ENCODE measurements around the gene PMM2. TPM values are rescaled to one million over a fixed set of nuclear protein-coding genes. Genes with fewer than 3 reads are reported as not detected.

Gene PMM2
- total RNA-seq, 6 donors from 2014 or later, result 27.2 to 37.1 (median 29.8) TPM

DNA sequence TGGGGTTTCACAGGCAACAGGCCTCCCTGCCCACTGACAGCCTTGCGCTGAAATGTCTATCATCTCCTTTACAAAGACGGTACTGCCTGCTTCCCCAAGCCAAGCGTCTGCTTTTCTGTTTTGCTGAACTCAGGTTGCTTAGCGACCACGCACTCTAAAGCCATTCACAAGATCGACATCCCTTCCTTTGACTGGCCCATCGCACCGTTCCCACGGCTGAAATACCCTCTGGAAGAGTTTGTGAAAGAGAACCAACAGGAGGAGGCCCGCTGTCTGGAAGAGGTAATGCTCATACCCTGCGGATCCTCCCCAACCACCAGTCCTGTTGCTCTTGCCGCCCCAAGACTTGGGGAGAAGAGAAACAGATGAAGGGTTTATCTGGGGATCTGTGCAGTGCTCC is 28.9 kb upstream of the PMM2 start:
- WGBS, 2 donors, result 80 to 84% methylated on average over 12 of the region's 12 CpGs
- Histone ChIP-seq H3K9me3 (no peaks in the 10 kb centered on the region), H3K36me3 (peaks cover 0 to 19% (median 8%) of the 10 kb centered on the region in 4 donors), H3K27me3 (no peaks in the 10 kb centered on the region), H3K4me3 (no peak overlapping the region), H3K4me1 (no peaks in the 10 kb centered on the region), H3K27ac (no peak overlapping the region)
- ATAC-seq (ENCODE audit: low FRiP score in 2 of 2) (no peak), DNase-seq (no peak)
- TF ChIP-seq POLR2AphosphoS5 (IDR thresholded peaks at IDR 0.05), result no peak
- TF ChIP-seq, protein P1, sequence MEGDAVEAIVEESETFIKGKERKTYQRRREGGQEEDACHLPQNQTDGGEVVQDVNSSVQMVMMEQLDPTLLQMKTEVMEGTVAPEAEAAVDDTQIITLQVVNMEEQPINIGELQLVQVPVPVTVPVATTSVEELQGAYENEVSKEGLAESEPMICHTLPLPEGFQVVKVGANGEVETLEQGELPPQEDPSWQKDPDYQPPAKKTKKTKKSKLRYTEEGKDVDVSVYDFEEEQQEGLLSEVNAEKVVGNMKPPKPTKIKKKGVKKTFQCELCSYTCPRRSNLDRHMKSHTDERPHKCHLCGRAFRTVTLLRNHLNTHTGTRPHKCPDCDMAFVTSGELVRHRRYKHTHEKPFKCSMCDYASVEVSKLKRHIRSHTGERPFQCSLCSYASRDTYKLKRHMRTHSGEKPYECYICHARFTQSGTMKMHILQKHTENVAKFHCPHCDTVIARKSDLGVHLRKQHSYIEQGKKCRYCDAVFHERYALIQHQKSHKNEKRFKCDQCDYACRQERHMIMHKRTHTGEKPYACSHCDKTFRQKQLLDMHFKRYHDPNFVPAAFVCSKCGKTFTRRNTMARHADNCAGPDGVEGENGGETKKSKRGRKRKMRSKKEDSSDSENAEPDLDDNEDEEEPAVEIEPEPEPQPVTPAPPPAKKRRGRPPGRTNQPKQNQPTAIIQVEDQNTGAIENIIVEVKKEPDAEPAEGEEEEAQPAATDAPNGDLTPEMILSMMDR (IDR thresholded peaks at IDR 0.05), result no peak
- TF ChIP-seq POLR2A (IDR thresholded peaks at IDR 0.05), result no peak

DNA sequence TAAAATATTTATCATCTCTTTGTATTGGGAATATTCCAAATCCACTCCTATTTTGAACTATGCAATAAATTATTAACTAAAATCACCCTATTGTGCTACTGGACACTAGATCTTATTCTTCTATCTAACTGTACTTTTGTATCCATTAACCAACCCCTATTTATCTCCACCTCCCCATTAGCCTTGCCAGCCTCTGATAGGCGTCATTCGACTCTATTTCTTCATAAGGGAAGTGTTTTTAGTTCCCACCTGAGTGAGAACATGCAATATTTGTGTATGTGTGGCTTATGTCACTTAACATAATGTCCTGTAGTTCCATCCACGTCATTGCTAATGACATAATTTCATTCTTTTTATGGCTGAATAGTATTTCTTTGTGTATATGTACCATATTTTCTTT is 24.1 kb upstream of the PMM2 start:
- Histone ChIP-seq H3K4me3 (no peak overlapping the region), H3K36me3 (peaks cover 0 to 22% (median 3%) of the 10 kb centered on the region in 4 donors), H3K4me1 (no peaks in the 10 kb centered on the region), H3K9me3 (no peaks in the 10 kb centered on the region), H3K27ac (no peak overlapping the region), H3K27me3 (no peaks in the 10 kb centered on the region)
- ATAC-seq (ENCODE audit: low FRiP score in 2 of 2), result no peak
- 74 to 91% methylated on average over 3 of the region's 3 CpGs for WGBS, 2 donors
- TF ChIP-seq EP300 (IDR thresholded peaks at IDR 0.05) (no peak), POLR2A (IDR thresholded peaks at IDR 0.05) (no peak), POLR2AphosphoS5 (IDR thresholded peaks at IDR 0.05) (no peak)
- TF ChIP-seq, protein P1 (IDR thresholded peaks at IDR 0.05), result no peak
- DNase-seq, result no peak

DNA sequence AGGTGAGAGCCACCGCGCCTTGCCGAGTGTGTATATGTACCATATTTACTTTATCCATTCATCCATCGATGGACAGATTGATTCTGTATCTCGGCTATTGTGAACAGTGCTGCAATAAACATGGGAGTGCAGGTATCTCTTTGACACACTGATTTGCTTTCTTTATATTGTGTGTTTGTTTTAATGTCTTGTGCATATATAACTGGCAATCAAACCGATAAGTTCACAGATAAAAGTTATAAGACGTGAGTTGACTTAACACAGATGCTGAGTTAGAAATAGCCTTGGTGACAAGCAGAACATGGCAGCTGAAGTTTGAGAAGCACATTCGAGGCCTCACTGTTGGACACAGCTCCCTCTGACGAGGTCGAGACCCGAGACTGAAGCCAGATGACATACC is 23.4 kb upstream of the PMM2 start:
- Histone ChIP-seq H3K27ac (no peak overlapping the region), H3K4me1 (no peaks in the 10 kb centered on the region), H3K27me3 (no peaks in the 10 kb centered on the region), H3K4me3 (no peak overlapping the region), H3K36me3 (peaks cover 0 to 19% (median 1%) of the 10 kb centered on the region in 4 donors), H3K9me3 (no peaks in the 10 kb centered on the region)
- 86 to 95% methylated on average over 11 of the region's 11 CpGs for WGBS, 2 donors
- TF ChIP-seq POLR2AphosphoS5 (IDR thresholded peaks at IDR 0.05) (no peak), POLR2A (IDR thresholded peaks at IDR 0.05) (no peak), EP300 (IDR thresholded peaks at IDR 0.05) (no peak)
- TF ChIP-seq, protein P1 (IDR thresholded peaks at IDR 0.05), result no peak
- DNase-seq, result no peak
- no peak for ATAC-seq (ENCODE audit: low FRiP score in 2 of 2)

DNA sequence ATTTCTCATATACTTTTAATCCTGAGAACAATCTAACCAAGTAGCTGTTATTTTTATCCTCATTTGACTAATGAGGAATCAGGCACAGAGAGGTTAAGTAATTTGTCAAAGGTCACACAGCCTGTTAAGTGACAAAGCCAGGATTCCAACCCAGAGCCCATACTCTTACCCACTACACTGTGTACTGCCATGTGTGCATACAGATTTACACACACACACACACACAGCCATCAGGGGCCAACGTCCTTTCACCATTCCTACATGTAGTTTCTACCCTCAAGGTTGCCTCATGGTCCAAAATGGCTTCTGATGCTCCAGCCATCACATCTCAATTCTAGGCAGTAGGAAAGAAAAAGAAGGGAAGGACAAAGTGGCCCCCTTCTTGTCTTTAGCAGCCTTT is 22.3 kb upstream of the PMM2 start:
- Histone ChIP-seq H3K36me3 (peaks cover 0 to 25% (median 1%) of the 10 kb centered on the region in 4 donors), H3K27me3 (no peaks in the 10 kb centered on the region), H3K4me1 (no peaks in the 10 kb centered on the region), H3K27ac (no peak overlapping the region), H3K4me3 (no peak overlapping the region), H3K9me3 (no peaks in the 10 kb centered on the region)
- 58 to 100% methylated on average over 1 of the region's 1 CpG for WGBS, 2 donors
- DNase-seq (no peak), ATAC-seq (ENCODE audit: low FRiP score in 2 of 2) (no peak)
- TF ChIP-seq POLR2AphosphoS5 (IDR thresholded peaks at IDR 0.05), result no peak
- no peak for TF ChIP-seq EP300 (IDR thresholded peaks at IDR 0.05)
- TF ChIP-seq, protein P1 (IDR thresholded peaks at IDR 0.05), result no peak
- no peak for TF ChIP-seq POLR2A (IDR thresholded peaks at IDR 0.05)

DNA sequence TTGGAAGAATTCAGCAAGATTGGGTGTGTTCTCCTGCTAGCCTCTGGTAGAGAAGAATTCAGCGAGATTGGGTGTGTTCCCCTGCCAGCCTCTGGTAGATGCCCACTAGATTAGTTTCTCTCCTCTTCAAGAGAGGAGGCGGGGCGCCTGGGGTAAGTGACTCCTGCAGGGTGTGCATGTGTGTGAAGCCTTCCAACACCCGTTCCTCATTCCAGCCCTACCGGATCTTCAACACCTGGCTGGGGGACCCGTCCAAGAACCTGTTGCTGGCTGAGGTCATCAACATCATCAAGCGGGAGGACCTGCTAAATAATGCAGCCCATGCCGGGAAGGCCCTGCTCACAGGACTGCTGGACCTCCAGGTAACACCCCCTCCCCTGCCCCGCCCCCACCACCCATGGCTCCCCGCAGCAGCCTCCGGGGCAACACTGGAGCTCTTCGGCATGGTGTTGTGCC is 21.5 kb upstream of the PMM2 start:
- H3K27ac ChIP-seq, result no peak overlapping the region
- ATAC-seq (ENCODE audit: low FRiP score in 2 of 2) (no peak), DNase-seq (no peak)
- H3K36me3 ChIP-seq, result peaks cover 0 to 25% (median 1%) of the 10 kb centered on the region in 4 donors
- no peaks in the 10 kb centered on the region for H3K27me3 ChIP-seq
- no peaks in the 10 kb centered on the region for H3K4me1 ChIP-seq
- H3K9me3 ChIP-seq, result no peaks in the 10 kb centered on the region
- TF ChIP-seq EP300 (IDR thresholded peaks at IDR 0.05), result no peak
- no peak for TF ChIP-seq POLR2A (IDR thresholded peaks at IDR 0.05)
- no peak for TF ChIP-seq POLR2AphosphoS5 (IDR thresholded peaks at IDR 0.05)
- TF ChIP-seq, protein P1 (IDR thresholded peaks at IDR 0.05), result no peak
- 71 to 73% methylated on average over 9 to 10 of the region's 12 CpGs for WGBS, 2 donors
- H3K4me3 ChIP-seq, result no peak overlapping the region
